Measurements from ENCODE around the gene ID2.

Gene ID2

DNA sequence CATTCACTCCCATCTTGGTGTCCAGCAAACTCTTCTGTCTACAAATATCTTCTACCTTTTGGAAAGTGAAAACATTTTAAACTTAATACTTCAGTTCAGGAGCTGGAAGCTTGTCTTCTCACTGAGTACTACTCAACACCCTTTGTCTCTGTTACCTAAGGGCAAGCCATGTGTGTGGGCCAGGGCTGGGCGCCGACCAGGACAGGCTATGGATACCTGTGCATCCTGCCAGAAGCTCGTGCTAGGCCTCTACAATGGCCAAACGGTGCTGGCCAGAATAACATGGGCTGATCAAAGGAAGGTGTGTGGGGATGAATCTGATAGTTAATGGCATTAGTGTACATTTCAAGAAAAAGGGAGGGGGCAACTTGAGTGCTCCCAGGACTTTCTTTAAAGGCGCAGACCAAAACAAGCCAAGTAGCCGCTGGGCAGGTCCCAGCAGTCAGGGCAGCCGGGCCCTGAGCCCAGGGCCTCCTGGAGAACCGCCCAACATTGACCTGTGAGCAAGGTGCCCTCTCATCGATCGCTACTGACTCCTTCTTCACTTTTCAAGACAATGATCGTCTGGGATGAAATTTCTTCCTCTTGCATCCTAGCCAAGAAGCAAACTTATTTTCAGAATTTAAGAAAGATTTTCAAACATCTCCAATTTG is 29.0 kb upstream of the ID2 start:
- Histone ChIP-seq H3K9me3 (ENCODE audit: insufficient read depth, low read length, severe bottlenecking) (peaks cover 6% of the 10 kb centered on the region), H2AFZ (ENCODE audit: low read depth, low read length) (no peak overlapping the region), H3K36me3 (ENCODE audit: insufficient read depth, low read length) (no peaks in the 10 kb centered on the region), H3K27ac (ENCODE audit: low read length) (no peak overlapping the region), H3K79me2 (ENCODE audit: insufficient read depth, low read length) (no peaks in the 10 kb centered on the region), H3K27me3 (ENCODE audit: insufficient read depth, low read length, poor library complexity) (no peaks in the 10 kb centered on the region), H3K4me3 (ENCODE audit: low read depth in 1 of 2, low read length in 2 of 2) (no peak overlapping the region), H3K4me1 (ENCODE audit: insufficient read depth, low read length) (peaks cover 15% of the 10 kb centered on the region), H3K4me2 (ENCODE audit: insufficient read depth, low read length) (no peak overlapping the region), H3K9ac (ENCODE audit: low read depth, low read length) (no peak overlapping the region), H4K20me1 (ENCODE audit: insufficient read depth, low read length) (no peaks in the 10 kb centered on the region)
- ATAC-seq (ENCODE audit: insufficient read depth, low read depth) (no peak), DNase-seq (no peak)
- TF ChIP-seq, protein P1, sequence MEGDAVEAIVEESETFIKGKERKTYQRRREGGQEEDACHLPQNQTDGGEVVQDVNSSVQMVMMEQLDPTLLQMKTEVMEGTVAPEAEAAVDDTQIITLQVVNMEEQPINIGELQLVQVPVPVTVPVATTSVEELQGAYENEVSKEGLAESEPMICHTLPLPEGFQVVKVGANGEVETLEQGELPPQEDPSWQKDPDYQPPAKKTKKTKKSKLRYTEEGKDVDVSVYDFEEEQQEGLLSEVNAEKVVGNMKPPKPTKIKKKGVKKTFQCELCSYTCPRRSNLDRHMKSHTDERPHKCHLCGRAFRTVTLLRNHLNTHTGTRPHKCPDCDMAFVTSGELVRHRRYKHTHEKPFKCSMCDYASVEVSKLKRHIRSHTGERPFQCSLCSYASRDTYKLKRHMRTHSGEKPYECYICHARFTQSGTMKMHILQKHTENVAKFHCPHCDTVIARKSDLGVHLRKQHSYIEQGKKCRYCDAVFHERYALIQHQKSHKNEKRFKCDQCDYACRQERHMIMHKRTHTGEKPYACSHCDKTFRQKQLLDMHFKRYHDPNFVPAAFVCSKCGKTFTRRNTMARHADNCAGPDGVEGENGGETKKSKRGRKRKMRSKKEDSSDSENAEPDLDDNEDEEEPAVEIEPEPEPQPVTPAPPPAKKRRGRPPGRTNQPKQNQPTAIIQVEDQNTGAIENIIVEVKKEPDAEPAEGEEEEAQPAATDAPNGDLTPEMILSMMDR (IDR thresholded peaks at IDR 0.05; ENCODE audit: borderline replicate concordance, extremely low read depth, low read length, poor library complexity, severe bottlenecking) = no peak
- no peak for TF ChIP-seq EZH2 (IDR thresholded peaks at IDR 0.05; ENCODE audit: borderline replicate concordance, low read depth, low read length, severe bottlenecking)

DNA sequence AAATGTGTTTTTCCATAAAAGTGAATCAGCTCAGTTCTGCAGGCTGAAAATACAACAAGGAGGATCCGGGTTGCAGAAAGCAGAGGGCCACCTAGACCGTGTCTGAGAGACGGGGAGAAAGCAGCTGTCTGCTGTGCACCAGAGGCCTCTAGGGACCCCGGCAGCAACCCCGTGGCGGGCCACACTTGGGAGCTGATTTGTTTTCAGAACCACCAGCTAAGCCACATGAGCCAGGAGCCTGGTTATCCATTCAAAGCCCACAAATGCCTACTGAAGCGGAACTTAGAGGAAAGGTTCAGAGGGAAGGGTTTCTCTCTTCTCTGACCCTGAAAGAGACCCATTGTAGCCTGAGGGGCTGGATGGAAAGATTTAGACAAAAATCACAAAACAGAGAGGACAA is 28.4 kb upstream of the ID2 start:
- DNase-seq = peak; percentile 33
- H2AFZ ChIP-seq (ENCODE audit: low read depth, low read length) = no peak overlapping the region
- no peak for TF ChIP-seq EZH2 (IDR thresholded peaks at IDR 0.05; ENCODE audit: borderline replicate concordance, low read depth, low read length, severe bottlenecking)
- TF ChIP-seq, protein P1 (IDR thresholded peaks at IDR 0.05; ENCODE audit: borderline replicate concordance, extremely low read depth, low read length, poor library complexity, severe bottlenecking) = no peak
- no peaks in the 10 kb centered on the region for H3K79me2 ChIP-seq (ENCODE audit: insufficient read depth, low read length)
- H3K36me3 ChIP-seq (ENCODE audit: insufficient read depth, low read length) = no peaks in the 10 kb centered on the region
- H3K4me3 ChIP-seq (ENCODE audit: low read depth in 1 of 2, low read length in 2 of 2) = no peak overlapping the region
- H3K9ac ChIP-seq (ENCODE audit: low read depth, low read length) = no peak overlapping the region
- ATAC-seq (ENCODE audit: insufficient read depth, low read depth) = peak; percentile 27; the same call in 1 of the 3 replicates
- H3K27ac ChIP-seq (ENCODE audit: low read length) = no peak overlapping the region
- H4K20me1 ChIP-seq (ENCODE audit: insufficient read depth, low read length) = no peaks in the 10 kb centered on the region
- peaks cover 15% of the 10 kb centered on the region for H3K4me1 ChIP-seq (ENCODE audit: insufficient read depth, low read length)
- H3K27me3 ChIP-seq (ENCODE audit: insufficient read depth, low read length, poor library complexity) = no peaks in the 10 kb centered on the region
- no peak overlapping the region for H3K4me2 ChIP-seq (ENCODE audit: insufficient read depth, low read length)
- H3K9me3 ChIP-seq (ENCODE audit: insufficient read depth, low read length, severe bottlenecking) = peaks cover under 1% of the 10 kb centered on the region

DNA sequence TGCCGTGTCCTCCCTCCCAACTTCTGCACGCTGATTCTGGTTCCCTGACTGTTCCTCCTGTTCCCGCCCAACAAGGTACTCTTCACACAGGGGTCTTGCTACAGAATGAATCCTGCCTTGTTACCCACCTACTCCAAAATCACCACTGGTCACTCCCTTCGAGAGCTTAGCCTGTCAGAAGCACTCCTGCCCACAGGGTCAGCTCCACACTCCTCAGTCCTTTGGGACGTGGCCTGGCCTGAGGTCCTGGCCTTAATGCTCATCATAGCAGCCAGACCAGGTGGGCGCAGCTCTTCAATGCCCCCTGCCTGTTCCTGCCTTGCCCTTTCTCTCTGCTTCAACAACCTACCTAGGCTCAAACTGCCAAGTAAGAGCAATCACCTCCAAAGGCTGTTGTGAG is 27.8 kb upstream of the ID2 start:
- H3K4me3 ChIP-seq (ENCODE audit: low read depth in 1 of 2, low read length in 2 of 2) = no peak overlapping the region
- no peak overlapping the region for H3K4me2 ChIP-seq (ENCODE audit: insufficient read depth, low read length)
- DNase-seq = no peak
- no peaks in the 10 kb centered on the region for H3K9me3 ChIP-seq (ENCODE audit: insufficient read depth, low read length, severe bottlenecking)
- H2AFZ ChIP-seq (ENCODE audit: low read depth, low read length) = no peak overlapping the region
- no peaks in the 10 kb centered on the region for H3K36me3 ChIP-seq (ENCODE audit: insufficient read depth, low read length)
- H3K79me2 ChIP-seq (ENCODE audit: insufficient read depth, low read length) = no peaks in the 10 kb centered on the region
- no peak for ATAC-seq (ENCODE audit: insufficient read depth, low read depth)
- no peaks in the 10 kb centered on the region for H4K20me1 ChIP-seq (ENCODE audit: insufficient read depth, low read length)
- peaks cover 15% of the 10 kb centered on the region for H3K4me1 ChIP-seq (ENCODE audit: insufficient read depth, low read length)
- TF ChIP-seq, protein P1 (IDR thresholded peaks at IDR 0.05; ENCODE audit: borderline replicate concordance, extremely low read depth, low read length, poor library complexity, severe bottlenecking) = no peak
- no peak for TF ChIP-seq EZH2 (IDR thresholded peaks at IDR 0.05; ENCODE audit: borderline replicate concordance, low read depth, low read length, severe bottlenecking)
- H3K27me3 ChIP-seq (ENCODE audit: insufficient read depth, low read length, poor library complexity) = no peaks in the 10 kb centered on the region
- H3K9ac ChIP-seq (ENCODE audit: low read depth, low read length) = no peak overlapping the region
- H3K27ac ChIP-seq (ENCODE audit: low read length) = no peak overlapping the region
